NCI-H2081 (cell line): ENCODE data around the gene EGLN1.
"Not testable (repeated sequence)": the region's sequence is repeated elsewhere in the genome, so short reads cannot be mapped to it uniquely, and the experiment has no call there.

Experiments used
- DNase-seq, 2 experiments: peaks; one replicate each; lab custom pipeline; 2025; lab: John Stamatoyannopoulos, UW

The EGLN1 gene

DNA sequence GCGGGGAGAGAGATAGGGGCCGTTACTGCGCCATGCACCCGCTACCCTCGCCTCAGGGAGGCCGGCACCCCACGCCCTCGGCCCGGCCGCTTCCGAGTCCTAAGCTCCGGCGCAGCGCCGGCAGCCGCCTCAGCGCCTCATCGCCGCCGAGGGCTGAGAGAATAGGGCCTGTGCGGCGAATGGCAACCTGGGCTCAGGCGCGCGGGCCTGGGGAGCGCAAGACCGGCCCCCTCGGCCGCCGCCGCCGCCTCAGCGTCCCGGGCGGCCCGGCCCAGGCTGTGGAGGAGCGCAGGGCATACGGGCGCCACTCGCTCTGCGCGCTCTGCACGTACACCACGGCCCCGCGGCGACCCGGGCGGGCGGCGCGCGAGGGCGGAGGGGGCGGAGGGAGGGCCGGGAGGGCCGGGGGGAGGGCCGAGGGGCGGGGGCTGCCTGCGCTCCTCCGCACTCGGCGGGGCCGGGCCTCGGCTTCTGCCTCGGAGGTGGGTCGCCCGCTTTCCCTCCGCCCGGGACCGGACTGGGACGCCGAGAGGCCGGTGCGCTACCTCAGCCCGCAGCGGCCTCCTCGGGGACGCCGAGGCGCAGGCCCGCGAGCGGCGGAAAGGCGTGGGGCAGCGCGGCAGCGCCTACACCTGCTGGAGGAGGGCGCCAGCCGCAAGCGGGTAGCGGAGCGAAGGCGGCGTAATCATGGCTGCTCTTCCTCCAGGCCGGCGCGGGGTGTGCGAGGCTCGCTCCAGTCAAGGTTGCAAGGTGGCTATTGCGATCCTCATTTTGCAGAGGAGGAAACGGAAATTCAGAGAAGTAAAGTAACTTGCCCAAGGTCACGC is at the start of gene EGLN1:
Gene EGLN1, minus strand, starts transcription at position 317 of the 827 bp plus-strand sequence. CDS start 399 bp downstream, outside the sequence.
- peak; percentile 87 for DNase-seq

DNA sequence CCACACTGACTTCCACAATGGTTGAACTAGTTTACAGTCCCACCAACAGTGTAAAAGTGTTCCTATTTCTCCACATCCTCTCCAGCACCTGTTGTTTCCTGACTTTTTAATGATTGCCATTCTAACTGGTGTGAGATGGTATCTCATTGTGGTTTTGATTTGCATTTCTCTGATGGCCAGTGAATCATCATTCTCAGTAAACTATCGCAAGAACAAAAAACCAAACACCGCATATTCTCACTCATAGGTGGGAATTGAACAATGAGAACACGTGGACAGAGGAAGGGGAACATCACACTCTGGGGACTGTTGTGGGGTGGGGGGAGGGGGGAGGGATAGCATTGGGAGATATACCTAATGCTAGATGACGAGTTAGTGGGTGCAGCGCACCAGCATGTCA is 49.4 kb upstream of the EGLN1 start:
- not testable (repeated sequence) for DNase-seq

DNA sequence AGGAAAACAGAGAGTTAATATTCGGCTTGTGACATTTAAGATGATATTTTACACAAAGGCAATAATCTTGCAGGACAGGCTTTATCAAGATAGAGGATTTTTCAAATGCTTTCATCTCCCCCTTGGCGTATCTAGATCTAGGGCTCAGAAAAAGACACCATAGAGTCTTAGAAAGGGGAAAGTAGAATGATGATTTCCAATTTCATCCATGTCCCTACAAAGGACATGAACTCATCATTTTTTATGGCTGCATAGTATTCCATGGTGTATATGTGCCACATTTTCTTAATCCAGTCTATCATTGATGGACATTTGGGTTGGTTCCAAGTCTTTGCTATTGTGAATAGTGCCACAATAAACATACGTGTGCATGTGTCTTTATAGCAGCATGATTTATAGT is 48.9 kb upstream of the EGLN1 start:
- DNase-seq, result not testable (repeated sequence)

DNA sequence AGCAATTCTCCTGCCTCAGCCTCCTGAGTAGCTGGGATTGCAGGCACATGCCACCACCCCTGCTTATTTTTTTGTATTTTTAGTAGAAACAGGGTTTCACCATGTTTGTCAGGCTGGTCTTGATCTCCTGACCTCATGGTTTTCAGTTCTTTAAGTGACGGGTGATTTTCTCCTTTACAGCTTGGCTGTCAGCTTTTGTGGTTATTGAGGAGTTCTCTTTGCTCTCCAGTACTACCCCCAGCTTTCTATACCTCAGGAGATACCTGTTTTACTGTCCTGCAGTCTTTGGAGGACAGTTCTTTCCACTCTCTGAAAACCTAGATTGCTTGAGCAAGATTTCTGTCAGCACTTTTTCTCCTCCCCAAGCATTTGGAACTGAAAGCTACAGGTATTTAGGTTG is 45.9 kb upstream of the EGLN1 start:
- DNase-seq, result no peak

DNA sequence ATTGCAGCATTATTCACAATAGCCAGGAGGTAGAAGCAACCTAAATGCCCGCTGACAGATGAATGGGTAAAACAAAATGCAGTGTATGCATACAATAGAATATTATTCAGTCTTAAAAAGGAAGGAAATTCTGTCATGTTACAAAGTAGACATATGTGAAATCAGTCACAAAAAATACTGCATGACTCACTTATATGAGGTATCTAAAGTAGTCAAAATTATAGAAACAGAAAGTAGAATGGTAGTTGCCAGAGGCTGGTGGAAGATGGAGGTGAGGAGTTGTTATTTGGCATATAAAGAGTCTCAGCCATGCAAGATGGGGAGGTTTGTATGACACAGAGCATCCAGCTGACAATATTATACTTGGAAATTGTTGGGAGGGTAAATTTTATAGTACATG is 43.0 kb upstream of the EGLN1 start:
- no peak for DNase-seq

DNA sequence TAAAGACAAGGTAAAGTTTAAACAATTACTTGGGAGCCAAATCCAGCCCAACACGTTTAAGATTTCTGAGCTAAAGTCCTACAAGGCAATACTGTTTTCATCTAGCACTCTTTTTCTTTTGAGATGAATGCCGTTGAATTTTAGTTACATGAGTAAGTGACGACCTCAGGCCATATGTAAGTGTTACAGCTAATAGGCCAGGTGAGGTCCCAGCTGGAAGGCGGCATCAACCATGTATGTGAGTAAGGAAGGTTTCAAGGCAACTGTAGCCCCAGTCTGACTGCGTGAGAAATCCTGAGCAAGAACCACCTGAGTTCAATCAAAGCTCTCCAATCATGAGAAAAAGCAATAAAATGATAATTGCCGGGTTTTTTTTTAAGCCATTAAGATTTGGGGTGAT is 41.5 kb upstream of the EGLN1 start:
- no peak for DNase-seq

DNA sequence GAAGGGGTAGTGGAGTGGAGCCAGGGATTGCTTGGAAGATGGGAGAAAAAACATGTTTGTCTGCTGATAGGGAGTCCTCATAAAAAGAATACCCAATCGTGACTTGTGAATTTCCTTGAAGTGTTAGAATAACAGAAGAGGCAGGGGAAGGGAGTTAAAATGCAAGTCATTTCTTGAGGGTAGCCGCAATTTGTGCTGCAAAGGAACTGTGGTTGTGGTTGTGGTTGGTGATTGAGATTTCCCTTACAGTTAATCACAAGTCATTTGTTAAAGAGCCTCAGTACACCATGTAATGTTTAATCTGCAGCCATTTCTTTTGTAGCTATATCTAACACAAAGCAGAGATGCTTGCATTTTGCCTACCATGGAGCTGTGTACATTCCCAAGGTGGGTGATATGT is 38.5 kb upstream of the EGLN1 start:
- DNase-seq, result no peak

DNA sequence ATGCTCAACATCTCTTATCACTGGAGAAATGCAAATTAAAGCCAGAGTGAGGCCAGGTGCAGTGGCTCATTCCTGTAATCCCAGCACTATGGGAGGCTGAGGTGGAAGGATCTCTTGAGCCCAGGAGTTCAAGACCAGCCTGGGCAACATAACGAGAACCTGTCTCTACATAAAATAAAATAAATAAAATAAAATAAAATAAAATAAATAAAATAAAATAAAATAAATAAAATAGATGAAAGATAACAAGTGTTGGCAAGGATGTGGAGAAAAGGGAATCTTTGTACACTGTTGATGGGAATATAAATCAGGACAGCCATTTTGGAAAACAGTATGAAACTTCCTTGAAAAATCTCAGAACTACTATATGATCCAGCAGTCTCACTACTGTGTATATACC is 37.4 kb upstream of the EGLN1 start:
- not testable (repeated sequence) for DNase-seq

DNA sequence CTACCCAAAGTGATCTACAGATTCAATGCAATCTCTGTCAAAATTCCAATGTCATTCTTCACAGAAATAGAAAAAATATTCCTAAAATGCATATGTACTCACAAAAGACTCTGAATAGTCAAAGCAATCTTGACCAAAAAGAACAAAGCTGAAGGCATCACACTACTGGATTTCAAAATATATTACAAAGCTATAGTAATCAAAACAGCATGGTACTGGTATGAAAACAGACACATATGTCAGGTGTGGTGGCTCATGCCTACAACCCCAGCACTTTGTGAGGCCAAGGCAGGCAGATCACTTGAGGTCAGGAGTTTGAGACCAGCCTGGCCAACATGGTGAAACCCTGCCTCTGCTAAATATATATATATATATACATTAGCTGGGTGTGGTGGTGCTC is 35.9 kb upstream of the EGLN1 start:
- DNase-seq, result not testable (repeated sequence)

DNA sequence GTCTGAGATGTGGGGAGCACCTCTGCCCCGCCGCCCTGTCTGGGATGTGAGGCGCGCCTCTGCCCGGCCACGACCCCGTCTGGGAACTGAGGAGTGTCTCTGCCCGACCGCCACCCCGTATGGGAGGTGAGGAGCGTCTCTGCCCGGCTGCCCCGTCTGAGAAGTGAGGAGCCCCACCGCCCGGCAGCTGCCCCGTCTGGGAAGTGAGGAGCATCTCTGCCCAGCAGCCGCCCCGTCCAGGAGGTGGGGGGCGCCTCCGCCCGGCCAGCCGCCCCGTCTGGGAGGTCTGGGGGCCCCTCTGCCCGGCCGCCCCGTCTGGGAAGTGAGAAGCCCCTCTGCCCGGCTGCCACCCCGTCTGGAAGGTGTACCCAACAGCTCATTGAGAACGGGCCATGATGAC is 32.0 kb upstream of the EGLN1 start:
- not testable (repeated sequence) for DNase-seq

DNA sequence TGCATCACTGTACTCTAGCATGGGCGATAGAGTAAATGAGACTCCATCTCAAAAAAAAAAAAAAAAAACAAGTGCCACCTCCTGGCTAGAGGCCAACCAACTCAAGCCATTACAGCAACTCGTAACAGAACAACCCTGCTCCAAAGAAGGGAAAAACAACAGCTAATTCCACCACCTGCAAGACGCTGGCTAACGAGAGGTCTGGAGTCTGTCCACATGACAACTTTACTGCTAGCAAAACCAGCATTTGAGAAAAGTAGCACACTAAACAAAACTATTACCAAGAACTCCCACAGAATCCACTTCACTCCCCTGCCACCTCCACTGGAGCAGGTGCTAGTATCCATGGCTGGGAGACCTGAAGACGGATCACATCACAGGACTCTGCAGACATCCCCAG is 24.1 kb upstream of the EGLN1 start:
- DNase-seq, result no peak

DNA sequence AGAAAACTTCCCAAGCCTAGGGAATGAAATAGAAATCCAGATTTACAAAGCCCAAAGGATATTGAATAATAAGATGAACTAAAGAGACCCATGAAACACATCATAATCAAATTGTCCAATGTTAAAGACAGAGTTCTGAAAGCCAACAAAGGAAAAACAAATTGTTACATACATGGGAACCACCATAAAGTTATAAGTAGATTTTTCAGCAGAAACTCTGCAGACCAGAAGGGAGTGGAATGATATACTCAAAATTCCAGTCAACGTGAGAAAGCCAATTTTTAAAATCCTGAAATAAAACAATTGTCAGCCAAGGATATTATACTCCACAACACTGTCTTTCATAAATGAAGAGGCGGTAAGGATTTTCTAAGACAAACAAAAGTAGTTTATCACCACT is 22.0 kb upstream of the EGLN1 start:
- no peak for DNase-seq

DNA sequence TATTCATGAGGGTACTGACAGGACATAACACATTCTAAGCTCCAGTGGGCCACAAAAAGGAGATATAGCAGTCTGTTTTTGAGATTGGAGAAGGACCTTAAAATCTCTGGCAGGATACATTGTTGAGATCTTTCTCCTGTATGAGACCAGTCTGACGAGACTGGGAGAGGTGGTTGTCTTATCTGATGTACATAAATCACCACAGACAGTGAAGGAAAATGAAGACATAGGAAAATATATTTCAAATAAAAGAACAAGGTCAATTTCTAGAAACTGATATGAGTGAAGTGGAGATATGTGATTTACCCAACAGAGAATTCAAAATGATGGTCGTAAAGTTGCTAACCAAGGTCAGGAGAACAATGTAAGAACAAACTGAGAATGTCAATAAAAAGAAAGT is 21.3 kb upstream of the EGLN1 start:
- no peak for DNase-seq

DNA sequence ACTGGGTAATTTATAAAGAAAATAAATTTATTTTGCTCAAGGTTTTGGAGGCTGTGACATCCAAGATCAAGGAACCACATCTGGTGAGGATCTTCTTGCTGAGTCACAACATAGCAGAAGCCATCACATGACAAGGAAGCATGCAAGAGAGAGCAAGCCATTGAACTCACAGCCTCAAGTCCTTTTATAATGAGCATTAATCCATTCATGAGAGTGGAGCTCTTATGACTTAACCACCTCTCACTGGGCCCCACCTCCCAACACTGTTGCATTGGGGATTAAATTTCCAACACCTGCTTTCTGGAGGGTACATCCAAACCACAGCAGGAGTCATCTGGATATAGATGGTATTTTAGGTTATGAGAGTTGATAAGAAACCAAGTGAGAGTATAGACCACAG is 20.6 kb upstream of the EGLN1 start:
- DNase-seq, result no peak

DNA sequence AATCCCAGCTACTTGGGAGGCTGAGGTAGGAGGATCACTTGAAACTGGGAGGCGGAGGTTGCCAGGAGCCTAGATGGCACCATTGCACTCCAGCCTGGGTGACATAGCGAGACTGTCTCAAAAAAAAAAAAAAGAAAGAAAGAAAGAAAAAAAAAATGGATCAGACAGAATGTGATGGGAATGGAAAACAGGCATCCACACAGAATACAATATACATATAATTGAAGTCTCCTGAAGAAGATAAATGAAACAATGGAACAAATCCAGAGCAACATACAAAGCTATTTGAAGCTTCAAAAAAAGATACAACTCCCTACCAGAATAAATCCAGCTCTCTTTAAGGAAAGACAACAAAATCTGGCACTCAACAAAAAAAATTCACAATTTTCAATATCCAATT is 10.9 kb upstream of the EGLN1 start:
- DNase-seq, result no peak

DNA sequence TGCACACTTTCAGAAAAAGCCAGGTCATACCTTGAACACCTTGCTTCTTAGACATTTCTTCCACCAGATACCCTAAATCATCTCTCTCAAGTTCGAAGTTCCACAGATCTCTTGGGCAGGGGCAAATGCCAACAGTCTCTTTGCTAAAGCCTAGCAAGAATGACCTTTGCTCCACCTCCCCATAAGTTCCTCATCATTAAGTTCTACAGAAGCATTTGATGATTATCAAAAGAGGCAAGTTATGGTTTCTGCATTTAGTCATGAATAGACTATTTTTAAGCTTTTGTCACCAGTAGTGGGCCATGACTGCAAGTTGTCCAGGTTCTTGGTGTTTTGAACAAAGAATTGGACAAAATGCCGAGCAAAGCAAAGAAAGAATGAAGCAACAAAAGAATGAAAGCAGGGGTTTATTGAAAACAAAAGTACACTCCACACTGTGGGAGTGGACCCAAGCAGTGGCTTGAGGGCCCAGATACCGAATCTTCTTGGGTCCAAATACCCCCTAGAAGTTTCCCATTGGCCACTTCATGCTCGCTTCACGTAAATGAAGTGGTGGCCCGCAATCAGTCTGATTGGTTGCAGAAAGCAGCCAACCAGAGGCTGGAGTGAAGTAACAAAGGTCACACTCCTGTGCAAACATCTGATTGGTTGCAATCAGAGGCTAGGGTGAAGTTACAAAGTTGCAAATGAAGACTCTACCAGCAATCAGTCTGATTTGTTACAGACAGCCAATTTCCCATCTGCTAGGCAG is 9.8 kb upstream of the EGLN1 start:
- no peak for DNase-seq

DNA sequence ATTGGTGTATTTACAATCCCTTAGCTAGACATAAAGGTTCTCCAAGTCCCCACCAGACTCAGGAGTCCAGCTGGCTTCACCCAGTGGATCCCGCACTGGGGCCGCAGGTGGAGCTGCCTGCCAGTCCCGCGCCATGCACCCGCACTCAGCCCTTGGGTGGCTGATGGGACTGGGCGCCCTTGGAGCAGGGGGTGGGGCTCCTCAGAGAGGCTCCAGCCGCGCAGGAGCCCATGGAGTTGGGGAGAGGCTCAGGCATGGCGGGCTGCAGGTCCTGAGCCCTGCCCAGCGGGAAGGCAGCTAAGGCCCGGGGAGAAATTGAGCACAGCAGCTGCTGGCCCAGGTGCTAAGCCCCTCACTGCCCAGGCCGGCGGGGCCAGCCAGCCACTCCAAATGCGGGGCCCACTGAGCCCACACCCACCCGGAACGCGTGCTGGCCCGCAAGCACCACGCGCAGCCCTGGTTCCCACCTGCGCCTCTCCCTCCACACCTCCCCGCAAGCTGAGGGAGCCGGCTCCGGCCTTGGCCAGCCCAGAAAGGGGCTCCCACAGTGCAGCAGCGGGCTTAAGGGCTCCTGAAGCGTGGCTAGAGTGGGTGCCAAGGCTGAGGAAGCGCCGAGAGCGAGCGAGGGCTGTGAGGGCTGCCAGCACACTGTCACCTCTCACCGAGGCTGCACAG is 8.7 kb upstream of the EGLN1 start:
- not testable (repeated sequence) for DNase-seq

DNA sequence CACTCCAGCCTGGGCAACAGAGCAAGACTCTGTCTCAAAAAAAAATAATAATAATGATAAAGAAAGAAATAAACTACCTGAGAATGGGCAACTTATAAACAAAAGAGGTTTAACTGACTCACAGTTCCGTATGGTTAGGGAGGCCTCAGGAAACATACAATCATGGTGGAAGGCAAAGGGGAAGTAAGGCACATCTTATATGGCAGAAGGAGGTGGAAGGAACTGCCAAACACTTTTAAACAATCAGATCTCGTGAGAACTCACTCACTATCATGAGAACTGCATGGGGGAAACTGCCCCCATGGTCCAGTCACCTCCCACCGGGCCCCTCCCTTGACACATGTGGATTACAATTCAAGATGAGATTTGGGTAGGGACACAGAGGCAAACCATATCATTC is 6.3 kb upstream of the EGLN1 start:
- DNase-seq, result no peak

DNA sequence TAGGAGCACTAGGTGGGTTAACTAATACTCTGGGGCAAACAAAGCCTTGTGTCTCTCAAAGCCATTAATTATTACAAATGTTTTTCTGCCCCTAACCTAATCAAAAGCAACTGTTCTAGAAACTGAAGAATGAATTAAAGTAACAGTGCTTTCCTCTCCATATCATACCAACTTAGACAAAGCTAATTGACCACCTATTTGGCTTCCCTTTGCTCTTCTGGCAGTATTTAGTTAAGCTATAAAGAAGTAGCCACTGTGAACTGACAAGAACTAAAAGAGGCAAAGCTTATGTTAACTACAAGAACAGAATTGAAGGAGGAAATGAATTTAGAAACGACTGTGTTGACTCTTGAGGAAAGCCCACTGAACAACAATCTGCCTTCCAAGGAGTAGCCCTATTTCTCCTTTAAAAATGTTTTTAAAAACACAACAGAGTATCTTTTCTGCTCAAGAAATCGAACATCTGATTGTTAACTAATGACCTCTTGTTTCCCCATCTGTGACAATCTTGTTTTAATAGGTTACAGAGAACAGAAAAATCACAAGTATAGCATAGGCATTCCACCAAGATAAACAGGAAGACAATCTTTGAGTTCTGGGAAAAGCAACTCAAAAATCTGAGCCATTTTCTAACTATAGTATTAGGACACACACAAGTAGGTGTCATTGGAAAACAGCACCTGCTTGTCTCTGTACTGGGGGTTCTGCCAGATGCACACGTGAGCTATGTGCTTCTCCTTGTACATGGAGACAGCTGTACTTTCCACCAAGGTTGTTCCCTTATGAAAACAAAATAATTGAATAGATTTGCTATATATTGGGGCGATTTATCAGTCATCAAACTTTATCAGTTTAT is 3.1 kb upstream of the EGLN1 start:
- DNase-seq, result no peak

DNA sequence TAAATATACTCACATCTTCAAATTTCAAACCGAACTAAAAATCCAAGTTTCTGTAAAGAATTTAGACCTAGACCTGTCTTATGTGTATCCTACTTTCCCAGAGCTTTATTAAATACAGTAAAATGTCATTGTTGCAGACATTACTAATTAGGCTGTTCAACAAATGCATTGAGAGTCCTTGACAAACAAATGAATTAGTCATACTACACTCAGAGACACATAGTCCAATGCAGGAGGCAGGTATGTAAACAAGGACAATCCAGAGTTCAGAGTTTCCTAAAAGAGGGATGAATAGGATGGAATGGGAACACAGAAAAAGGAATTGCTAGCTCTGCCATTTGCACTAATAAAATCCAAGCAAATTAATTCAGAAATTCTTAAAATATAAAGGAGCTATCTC is 1.6 kb upstream of the EGLN1 start:
- peak in 1 of 2 experiments; percentile 21 for DNase-seq

DNA sequence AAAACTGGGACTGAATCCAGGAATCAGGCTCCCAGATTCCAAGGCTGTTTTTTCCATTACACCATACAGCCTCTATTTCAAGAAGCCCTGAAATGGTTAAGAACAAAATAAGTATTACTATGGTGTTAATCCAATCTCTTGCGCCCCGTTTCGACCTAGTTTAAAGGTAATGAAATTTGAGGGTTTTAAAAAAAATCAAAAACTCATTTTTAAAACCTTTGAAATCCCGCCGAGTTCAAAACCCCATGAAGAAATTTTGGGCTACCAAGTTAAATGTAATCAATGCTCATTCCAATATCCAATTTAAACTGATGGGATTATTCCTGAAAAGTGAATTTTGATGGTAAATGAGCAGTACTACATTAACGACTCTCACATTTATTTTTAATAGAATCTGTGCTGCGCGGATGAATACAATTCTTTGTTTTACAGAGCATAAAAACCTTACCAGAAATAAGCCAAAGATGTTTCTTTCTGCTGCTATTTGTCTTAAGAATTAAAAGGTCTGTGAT is 767 bp upstream of the EGLN1 start:
- DNase-seq, result no peak

DNA sequence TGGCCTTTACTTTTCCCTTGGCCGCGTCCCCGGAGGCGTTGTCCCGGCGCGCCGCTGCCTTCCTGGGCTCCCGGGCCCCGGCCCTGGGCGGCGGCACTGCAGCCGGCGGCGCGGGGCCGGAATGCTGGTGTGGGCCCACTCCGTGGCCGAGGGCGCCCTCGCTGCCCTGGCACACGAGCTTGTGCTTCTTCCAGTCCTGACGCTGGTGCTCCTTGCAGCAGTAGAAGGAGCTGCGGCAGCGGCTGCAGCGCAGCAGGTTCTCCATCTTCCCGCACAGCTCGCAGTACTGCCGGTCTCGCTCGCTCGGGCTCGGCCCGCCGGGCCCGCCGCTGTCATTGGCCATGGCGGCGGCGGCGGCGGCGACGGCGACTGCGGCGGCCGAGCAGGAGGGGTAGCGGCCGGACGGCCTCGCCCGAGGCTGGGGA is 529 bp downstream of the EGLN1 start:
- DNase-seq, result peak; percentile 53 to 79
